ENCODE data around the gene TEX101.
"Not testable (repeated sequence)": the region's sequence is repeated elsewhere in the genome, so short reads cannot be mapped to it uniquely, and the experiment has no call there.

The TEX101 gene

DNA sequence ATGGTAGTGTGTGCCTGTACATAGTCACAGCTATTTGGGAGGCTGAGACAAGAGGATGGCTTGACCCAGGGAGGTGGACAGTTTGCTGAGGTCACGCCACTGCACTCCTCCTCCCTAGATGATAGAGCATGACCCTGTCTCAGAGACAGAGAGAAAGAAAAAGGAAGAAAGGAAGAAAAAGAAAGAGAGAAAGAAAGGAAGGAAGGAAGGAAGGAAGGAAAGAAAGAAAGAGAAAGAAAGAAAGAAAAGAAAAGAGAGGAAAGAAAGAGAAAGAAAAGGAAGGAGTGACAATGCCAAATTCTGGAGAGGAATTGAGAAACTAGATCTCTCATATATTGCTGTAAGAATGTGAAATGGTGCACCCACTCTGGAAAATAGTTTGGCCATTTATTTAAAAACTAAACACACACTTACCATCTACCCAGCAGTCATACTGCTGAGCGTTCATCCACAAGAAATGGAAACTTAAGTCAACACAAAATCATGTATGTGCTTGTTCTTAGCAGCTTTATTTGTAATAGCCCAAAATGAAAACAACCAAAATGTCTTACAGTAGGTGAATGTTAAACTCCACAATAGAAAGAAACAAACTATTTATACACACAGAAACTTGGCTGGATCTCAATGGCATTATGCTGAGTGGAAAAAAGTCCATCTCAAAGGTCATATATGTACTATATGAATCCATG is 7.5 kb downstream of the TEX101 start:
- DNase-seq (ENCODE audit: low read depth) = no peak

DNA sequence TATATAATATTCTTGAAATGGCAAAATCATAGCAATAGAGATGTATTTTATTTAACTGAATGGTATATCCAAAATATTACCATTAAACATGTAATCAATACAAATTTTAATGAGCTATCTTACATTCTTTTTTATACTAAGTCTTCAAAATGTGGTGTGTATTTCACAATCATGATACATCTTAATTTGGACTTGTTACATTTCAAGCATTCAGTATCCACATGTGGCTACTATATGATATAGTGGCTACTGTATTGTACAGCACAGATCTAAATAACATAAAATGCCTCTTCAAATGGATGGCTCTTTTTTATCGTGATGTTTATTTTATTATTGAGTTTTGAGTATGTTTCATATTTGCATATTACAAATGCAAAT is 8.0 kb downstream of the TEX101 start:
- no peak for DNase-seq (ENCODE audit: low read depth)

- DNase-seq (ENCODE audit: low read depth) = no peak
Measured at GRCh38 chr19:43423779-43424178, 9.1 kb downstream of the TEX101 start.

DNA sequence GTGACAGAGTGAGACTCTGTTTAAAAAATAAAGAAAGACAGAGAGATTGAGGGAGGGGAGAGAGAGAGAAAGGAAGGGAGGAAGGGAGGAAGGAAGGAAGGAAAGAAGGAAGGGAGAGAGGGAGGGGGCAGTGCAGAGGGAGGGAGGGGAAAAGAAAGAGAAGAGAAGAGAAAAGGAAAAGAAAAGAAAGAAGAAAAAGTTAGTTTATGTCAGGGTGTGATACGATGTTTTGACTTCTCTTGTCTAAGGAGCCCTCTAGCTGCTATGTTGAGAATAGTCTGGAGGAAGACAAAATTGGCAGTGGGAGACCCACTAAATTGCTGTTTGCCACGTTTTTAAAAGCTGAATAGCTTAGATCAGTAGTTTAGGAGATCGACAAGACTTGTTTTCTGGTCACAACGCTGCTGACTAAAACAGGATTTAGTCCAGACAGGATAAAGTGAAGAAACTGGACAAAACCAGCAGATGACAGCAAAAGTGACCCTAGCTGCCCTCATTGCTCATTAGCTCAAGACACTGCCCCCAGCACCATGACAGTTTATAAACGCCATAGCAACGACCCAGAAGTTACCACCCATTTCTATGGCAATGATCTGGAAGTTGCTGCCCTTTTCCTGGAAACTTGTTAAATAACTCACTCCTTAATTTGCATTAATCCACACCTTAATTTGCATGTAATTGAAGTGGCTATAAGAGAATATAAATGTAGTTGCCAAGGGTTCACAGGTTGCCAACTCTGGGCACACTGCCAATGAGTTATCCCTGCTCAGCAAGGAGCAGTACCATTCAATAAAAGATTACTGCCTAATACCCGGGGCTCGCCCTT is 11.1 kb downstream of the TEX101 start:
- peak; percentile 53 for DNase-seq (ENCODE audit: low read depth)

DNA sequence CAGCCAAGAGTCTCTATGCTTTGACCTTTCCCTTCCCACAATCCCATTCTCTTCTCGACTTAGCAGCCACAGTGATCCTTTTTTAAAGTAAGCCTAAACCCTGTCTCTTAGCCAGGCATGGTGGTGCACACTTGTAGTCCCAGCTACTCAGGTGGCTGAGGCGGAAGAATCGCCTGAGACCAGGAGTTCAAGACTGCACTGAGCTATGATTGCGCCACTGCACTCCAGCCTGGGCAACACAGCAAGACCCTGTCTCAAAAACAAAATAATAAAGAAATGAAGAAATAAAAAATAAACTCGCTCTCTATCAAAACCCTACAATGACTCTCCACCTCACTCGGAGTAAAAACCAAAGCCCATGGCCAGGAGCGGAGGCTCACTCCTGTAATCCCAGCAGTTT is 14.7 kb downstream of the TEX101 start:
- DNase-seq (ENCODE audit: low read depth) = no peak

- peak; percentile 36 for DNase-seq (ENCODE audit: low read depth)
Measured at GRCh38 chr19:43430142-43430710, 15.5 kb downstream of the TEX101 start.

DNA sequence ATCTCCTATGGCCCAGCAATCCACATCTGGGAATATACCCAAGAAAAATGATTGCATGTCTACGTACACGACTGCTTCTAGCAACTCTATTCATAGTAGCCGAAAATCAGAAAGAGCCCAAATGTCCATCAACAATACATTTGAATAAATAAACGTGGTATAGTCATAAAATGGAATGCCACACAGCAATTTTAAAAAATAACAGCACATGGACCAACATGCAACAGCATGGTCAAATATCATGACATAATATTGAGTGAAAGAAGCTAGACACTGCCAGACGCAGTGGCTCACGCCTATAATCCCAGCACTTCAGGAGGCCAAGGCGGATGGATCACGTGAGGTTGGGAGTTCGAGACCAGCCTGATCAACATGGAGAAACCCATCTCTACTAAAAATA is 16.3 kb downstream of the TEX101 start:
- DNase-seq (ENCODE audit: low read depth) = no peak

- no peak for DNase-seq (ENCODE audit: low read depth)
Measured at GRCh38 chr19:43433358-43433673, 18.6 kb downstream of the TEX101 start.

DNA sequence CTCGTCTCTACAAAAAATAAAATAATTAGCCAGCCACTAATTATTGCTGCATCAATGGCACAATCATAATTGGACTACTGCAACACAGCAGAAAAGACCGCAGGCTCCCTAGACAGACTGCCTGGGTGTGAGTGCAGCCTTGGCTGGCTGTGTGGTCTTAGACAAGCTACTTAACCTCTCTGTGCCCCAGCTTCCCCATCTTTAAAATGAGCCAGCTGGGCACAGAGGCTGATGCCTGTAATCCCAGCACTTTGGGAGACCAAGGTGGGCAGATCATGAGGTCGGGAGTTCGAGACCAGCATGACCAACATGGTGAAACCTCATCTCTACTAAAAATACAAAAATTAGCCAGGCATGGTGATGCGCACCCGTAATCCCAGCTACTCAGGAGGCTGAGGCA is 19.0 kb downstream of the TEX101 start:
- no peak for DNase-seq (ENCODE audit: low read depth)

DNA sequence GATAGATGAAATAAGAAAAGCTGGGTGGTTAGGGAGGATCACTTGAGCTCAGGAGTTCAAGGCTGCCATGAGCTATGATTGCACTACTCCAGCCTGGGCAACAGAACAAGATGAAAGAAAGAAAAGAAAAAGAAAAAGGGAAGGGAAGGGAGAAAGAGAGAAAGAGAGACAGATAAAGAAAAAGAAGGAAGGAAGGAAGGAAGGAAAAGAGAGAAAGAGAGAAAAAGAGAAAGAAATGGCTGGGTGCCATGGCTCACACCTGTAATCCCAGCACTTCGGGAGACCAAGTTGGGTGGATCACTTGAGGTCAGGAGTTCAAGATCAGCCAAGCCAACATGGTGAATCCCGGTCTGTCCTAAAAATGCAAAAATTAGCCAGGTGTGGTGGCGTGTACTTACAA is 21.1 kb downstream of the TEX101 start:
- DNase-seq (ENCODE audit: low read depth) = no peak

DNA sequence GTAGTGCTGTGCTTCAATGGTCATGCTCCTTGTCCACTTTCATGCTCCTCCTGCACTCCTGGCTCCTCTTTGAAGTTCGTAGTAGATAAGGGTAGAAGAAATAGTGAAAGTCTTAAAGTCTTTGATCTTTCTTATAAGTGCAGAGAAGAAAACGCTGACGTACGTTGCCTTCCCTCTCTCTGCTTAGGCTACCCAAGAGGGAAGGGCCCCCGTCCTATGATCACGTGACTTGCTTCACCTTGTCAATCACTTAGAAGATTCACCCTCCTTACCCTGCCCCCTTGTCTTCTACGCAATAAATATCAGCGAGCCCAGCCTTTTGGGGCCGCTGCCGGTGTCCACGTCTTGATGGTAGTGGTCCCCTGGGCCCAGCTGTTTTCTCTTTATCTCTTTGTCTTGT is 22.6 kb downstream of the TEX101 start:
- DNase-seq (ENCODE audit: low read depth) = not testable (repeated sequence)

DNA sequence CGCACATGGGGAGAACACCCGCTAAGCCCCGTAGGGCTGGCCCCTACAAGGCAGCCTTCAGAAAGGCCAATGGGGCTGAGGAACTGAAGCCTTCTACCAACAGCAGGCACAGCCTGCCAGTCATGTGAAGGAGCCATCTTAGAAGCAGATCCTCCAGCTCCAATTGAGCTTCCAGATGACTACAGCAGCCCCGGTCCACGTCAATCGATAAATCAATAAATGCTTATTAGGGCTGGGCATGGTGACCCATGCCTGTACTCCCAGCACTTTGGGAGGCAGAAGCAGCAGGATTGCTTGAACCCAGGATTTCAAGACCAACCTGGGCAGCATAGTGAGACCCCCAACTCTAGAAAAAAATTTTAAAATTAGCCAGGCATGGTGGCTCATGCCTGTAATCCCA is 23.0 kb downstream of the TEX101 start:
- DNase-seq (ENCODE audit: low read depth) = no peak

GRCh38 chr19:43438291-43439031 is 23.8 kb downstream of the TEX101 start:
- DNase-seq (ENCODE audit: low read depth) = peak; percentile 88

DNA sequence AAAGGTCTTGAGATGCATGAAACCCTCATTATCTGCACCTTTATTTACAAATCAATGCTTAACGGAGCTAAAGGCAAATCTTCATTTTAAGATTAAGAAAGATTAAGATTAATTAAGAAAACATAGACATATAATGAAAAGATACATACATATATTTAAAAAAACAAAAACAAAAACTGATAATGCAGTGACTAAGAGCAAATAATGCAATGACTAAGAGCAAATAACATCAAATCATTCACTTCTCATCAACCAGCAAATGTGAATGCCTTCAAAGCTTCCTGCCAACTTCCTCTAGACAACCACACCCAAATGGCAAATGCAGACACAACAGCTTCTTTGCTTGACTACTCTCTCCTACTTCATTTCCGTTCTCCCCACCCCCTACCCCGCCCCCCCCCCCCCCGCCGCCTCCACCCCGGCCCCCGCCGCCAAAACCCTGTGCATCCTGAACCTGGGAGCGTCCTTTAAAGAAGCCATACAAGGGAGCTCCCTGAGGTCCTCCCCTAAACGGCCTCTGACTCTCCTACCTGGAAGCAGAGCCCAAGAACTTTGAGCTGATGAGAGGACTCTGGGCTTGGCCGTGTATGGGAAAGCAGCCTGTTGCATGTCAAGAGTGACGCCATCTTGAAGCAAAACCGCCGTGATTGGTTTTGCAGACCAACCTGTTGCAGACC is 24.5 kb downstream of the TEX101 start:
- DNase-seq (ENCODE audit: low read depth) = peak; percentile 92

DNA sequence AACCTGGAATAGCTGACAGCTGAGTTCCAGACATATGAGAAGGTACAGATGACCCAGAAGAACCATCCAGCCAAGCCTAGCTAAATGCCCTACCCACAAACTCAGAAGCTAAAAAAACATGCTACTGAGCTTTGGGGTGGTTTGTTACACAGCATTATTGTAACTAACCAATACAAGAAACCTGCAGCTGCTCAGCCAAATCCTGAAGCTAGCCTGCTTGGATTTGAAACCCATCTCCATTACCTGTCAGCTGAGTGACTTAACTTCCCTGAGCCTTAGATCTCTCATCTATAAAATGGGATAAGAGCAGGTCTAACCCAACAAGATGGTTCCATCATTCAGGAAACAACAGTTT is 25.0 kb downstream of the TEX101 start:
- no peak for DNase-seq (ENCODE audit: low read depth)

DNA sequence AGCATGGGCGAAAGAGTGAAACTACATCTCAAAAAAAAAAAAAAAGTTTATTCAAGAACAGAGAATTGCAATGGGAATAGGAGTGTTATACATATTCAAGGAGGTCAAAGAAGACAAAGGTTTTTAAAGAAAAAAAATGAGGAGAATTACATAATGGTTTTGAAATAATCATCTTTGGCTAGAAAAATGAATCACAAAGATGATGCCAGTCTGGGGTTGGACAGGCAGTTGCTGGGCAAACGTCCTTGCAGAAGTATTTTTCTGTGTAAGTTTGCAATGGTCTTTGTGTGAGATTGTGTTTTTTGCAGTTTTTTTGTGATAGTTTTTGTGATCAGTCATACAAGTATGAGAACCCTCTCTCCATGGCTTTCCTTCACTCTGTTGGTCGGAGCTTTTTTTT is 27.0 kb downstream of the TEX101 start:
- DNase-seq (ENCODE audit: low read depth) = no peak

GRCh38 chr19:43444091-43444490 is 29.4 kb downstream of the TEX101 start:
- not testable (repeated sequence) for DNase-seq (ENCODE audit: low read depth)

GRCh38 chr19:43444531-43445287 is 30.0 kb downstream of the TEX101 start:
- DNase-seq (ENCODE audit: low read depth) = no peak

DNA sequence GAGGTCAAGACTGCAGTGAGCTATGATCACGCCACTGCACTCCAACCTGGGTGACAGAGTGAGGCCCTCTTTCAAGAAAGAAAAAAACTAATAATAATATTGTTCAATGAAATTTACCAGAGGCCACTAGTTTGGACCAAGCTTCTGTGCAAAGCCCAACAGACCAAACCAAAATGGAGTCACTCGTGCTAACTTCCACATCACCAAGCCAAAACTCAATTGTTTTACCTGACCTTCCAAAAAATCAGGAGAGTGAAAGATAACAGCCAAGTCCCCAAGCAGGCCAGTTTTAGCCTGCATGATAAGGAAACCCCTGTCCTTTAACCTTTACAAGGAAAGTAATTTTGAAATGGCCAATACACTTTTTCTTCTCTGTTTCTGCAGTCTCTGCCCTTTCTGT is 30.7 kb downstream of the TEX101 start:
- no peak for DNase-seq (ENCODE audit: low read depth)

GRCh38 chr19:43446746-43447489 is 32.2 kb downstream of the TEX101 start:
- DNase-seq (ENCODE audit: low read depth) = peak; percentile 79

DNA sequence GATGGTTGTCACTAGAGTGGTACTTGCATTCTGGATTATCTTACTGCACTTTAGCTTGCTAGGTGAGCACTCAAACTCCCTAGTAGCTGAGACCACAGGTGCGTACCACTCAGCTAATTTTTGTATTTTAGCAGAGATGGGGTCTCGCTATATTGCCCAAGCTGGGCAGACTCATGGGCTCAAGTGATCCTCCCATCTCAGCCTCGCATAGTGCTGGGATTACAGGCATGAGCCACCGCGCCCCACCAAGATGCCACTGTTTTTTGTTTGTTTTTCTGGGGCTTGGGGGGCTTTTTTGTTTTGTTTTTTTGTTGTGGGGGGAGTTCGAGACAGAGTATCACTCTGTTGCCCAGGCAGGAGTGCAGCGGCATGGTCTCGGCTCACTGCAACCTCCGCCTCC is 33.0 kb downstream of the TEX101 start:
- DNase-seq (ENCODE audit: low read depth) = no peak

Data from ELR (cell line).